OCI-LY7 (cell line): Measurements from ENCODE around the gene GTF2IRD1. TPM values are rescaled to one million over a fixed set of nuclear protein-coding genes. Genes with fewer than 3 reads are reported as not detected.
"Not testable (repeated sequence)": the region's sequence is repeated elsewhere in the genome, so short reads cannot be mapped to it uniquely, and the experiment has no call there.

ENCODE experiments used
- BruUV-seq: library from RNA; stranded (reverse); fragments of 400-500 nt; replicated peaks from 2 replicates; lab custom pipeline; 2021; lab: Mats Ljungman, UMichigan
- CTCF ChIA-PET: fragments of 300-600 bp; sonication (Branson Sonifier 250); formaldehyde crosslinking; loops from one replicate; lab custom pipeline; 2022; ENCODE audit warnings: antibody characterized with exemption; ENCODE audit not compliant: unreplicated experiment; lab: Charles Lee
- POLR2A ChIA-PET: fragments of 300-600 bp; sonication (Branson Sonifier 250); formaldehyde crosslinking; loops from one replicate; lab custom pipeline; 2022; ENCODE audit warnings: antibody characterized with exemption; lab: Charles Lee
- DNase-seq: peaks from one replicate; pipeline ENCODE4 v3.0.0-alpha.2; 2015; ENCODE audit warnings: low spot score
- H2AFZ ChIP-seq: fragments of 200-600 bp; sonication (generic), shearing (Covaris generic); 2 replicates; pipeline ENCODE4 v1.6.1; 2014; ENCODE audit warnings: mild to moderate bottlenecking, antibody characterized with exemption, low read length, moderate library complexity
- H3K27ac ChIP-seq: fragments of 200-600 bp; sonication (generic); 2 replicates; pipeline ENCODE4 v1.5.1; 2014; ENCODE audit warnings: mixed run types, low read depth, mild to moderate bottlenecking, moderate library complexity, low read length, inconsistent platforms; ENCODE audit not compliant: poor library complexity, severe bottlenecking
- H3K36me3 ChIP-seq: fragments of 200-600 bp; sonication (generic); 2 replicates; pipeline ENCODE4 v1.6.1; 2014; ENCODE audit warnings: mild to moderate bottlenecking, antibody characterized with exemption, low read length, moderate library complexity, mixed read lengths; ENCODE audit not compliant: insufficient read depth
- H3K4me1 ChIP-seq: fragments of 200-600 bp; sonication (generic); 2 replicates; pipeline ENCODE4 v1.5.1; 2014; ENCODE audit warnings: mild to moderate bottlenecking, low read length; ENCODE audit not compliant: insufficient read depth, poor library complexity, severe bottlenecking
- H3K4me2 ChIP-seq: fragments of 200-600 bp; sonication (generic); 2 replicates; pipeline ENCODE4 v1.6.1; 2014; ENCODE audit warnings: mild to moderate bottlenecking, low read length
- H3K4me3 ChIP-seq: fragments of 200-600 bp; sonication (generic); 2 replicates; pipeline ENCODE4 v1.5.1; 2014; ENCODE audit warnings: mild to moderate bottlenecking, low read depth, low read length; ENCODE audit not compliant: poor library complexity, severe bottlenecking
- H3K79me2 ChIP-seq: fragments of 200-600 bp; sonication (generic); 2 replicates; pipeline ENCODE4 v1.6.1; 2016; ENCODE audit warnings: low read depth, mild to moderate bottlenecking, low read length, moderate library complexity, mixed read lengths; ENCODE audit not compliant: insufficient read depth
- H3K9me2 ChIP-seq: fragments of 200-600 bp; sonication (generic); 2 replicates; pipeline ENCODE4 v1.6.1; 2016; ENCODE audit warnings: mild to moderate bottlenecking, low read length, mixed read lengths; ENCODE audit not compliant: insufficient read depth
- H3K9me3 ChIP-seq: fragments of 200-600 bp; sonication (generic); 2 replicates; pipeline ENCODE4 v1.6.1; 2014; ENCODE audit warnings: mild to moderate bottlenecking, mixed run types, low read length, mixed read lengths
- H4K20me1 ChIP-seq: fragments of 200-600 bp; sonication (generic); 2 replicates; pipeline ENCODE4 v1.6.1; 2014; ENCODE audit warnings: mild to moderate bottlenecking, antibody characterized with exemption, low read length, moderate library complexity, mixed read lengths; ENCODE audit not compliant: insufficient read depth
- EZH2phosphoT487 ChIP-seq: fragments of 200-600 bp; sonication (generic); IDR thresholded peaks from 2 replicates; pipeline ENCODE4 v1.6.1; 2018; ENCODE audit warnings: low read depth, borderline replicate concordance, mild to moderate bottlenecking, mixed run types, antibody characterized with exemption, low read length, moderate library complexity, mixed read lengths
- intact Hi-C: fragments of 100-400 bp; cut with micrococcal nuclease; formaldehyde crosslinking; loops from one replicate; pipeline ENCODE4 v1.10.0; 2022; ENCODE audit not compliant: unreplicated experiment
- total RNA-seq, 2 experiments: library from RNA; depleted of rRNA in 1 of 2; stranded (reverse); fragments of >200 nt in 1 of 2; shearing (Covaris generic) in 1 of 2; gene quantifications; 2 replicates each; pipeline ENCODE4 v1.2.3, GENCODE V29; 2014 to 2022
- TF ChIP-seq, protein P1 (sequence below): fragments of 200-600 bp; sonication (generic); conservative IDR thresholded peaks from 2 replicates; pipeline ENCODE4 v1.5.1; 2014; ENCODE audit warnings: mild to moderate bottlenecking, antibody characterized with exemption, low read length, moderate library complexity, mixed read lengths

Gene GTF2IRD1
- total RNA-seq, 2 experiments from 2014 or later: 4.4 to 34.3 TPM

DNA sequence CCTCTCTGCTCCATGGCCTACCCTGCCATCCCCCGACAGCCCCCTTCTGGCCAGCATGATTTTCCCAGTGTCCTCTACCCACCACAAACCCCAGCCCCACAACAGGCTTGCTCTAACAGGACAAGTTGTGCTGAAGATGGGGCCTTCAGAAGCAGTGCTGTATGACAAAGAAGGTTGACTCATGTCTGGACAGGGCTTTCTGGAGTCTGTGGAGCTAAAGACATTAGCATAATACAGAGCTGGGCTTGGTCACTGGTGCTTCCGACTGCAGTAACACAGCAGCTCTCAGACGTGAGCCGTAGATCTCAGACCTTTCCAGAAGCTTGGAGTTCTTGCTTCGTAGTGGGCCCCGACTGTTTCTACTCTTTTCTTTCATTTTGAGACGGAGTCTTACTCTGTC is 100.5 kb downstream of the GTF2IRD1 start:
- no TSS peak for BruUV-seq
- DNase-seq: no peak
- H3K9me3 ChIP-seq: no peaks in the 10 kb centered on the region
- H3K9me2 ChIP-seq: no peaks in the 10 kb centered on the region
- CTCF ChIA-PET: interaction anchor here (1.0 kb wide), 1 partner anchor 143 kb away, joined by 7 read pairs; no protein-coding TSS in a partner anchor
- no peaks in the 10 kb centered on the region for H3K79me2 ChIP-seq
- H3K4me1 ChIP-seq: no peaks in the 10 kb centered on the region
- H4K20me1 ChIP-seq: no peaks in the 10 kb centered on the region
- no peak overlapping the region for H2AFZ ChIP-seq
- POLR2A ChIA-PET: interaction anchor here (0.7 kb wide), 1 partner anchor 24 kb away, joined by 3 read pairs; no protein-coding TSS in a partner anchor
- no peaks in the 10 kb centered on the region for H3K36me3 ChIP-seq
- intact Hi-C loops: no loop called here
- no peak overlapping the region for H3K4me3 ChIP-seq
- no peak overlapping the region for H3K27ac ChIP-seq
- TF ChIP-seq, protein P1, sequence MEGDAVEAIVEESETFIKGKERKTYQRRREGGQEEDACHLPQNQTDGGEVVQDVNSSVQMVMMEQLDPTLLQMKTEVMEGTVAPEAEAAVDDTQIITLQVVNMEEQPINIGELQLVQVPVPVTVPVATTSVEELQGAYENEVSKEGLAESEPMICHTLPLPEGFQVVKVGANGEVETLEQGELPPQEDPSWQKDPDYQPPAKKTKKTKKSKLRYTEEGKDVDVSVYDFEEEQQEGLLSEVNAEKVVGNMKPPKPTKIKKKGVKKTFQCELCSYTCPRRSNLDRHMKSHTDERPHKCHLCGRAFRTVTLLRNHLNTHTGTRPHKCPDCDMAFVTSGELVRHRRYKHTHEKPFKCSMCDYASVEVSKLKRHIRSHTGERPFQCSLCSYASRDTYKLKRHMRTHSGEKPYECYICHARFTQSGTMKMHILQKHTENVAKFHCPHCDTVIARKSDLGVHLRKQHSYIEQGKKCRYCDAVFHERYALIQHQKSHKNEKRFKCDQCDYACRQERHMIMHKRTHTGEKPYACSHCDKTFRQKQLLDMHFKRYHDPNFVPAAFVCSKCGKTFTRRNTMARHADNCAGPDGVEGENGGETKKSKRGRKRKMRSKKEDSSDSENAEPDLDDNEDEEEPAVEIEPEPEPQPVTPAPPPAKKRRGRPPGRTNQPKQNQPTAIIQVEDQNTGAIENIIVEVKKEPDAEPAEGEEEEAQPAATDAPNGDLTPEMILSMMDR: no peak
- no peak for TF ChIP-seq EZH2phosphoT487
- no peak overlapping the region for H3K4me2 ChIP-seq

DNA sequence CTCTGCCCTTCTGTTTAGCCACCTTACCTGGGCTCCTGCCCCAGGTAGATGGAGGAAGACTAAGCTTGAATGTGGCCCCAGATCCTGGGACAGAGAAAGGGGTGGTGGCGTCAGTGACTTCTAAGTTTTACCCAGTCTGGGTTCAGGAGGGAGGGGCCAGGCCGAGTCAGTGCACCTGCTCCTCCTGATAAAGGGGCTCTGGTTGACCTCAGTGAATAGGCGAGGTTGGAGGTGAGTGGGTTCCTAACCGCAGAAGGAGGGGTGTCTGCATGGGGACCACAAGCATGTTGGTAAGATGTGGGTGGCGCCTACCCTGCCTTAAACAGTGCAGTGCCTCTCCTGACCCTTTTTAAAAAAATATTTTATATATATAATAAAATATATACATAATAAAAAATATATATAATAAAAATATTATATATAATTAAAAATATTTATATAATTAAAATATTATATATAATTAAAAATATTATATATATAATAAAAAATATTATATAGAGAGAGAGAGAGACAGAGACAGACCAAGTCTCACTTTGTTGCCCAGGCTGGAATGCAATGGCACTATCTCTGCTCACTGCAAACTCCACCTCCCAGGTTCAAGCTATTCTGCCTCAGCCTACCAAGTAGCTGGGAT is 106.5 kb downstream of the GTF2IRD1 start:
- intact Hi-C loops: no loop called here
- Histone ChIP-seq H3K4me2 (no peak overlapping the region), H3K4me1 (no peaks in the 10 kb centered on the region), H3K79me2 (no peaks in the 10 kb centered on the region), H3K9me2 (no peaks in the 10 kb centered on the region), H3K4me3 (no peak overlapping the region), H3K9me3 (no peaks in the 10 kb centered on the region), H3K36me3 (no peaks in the 10 kb centered on the region), H4K20me1 (no peaks in the 10 kb centered on the region), H2AFZ (no peak overlapping the region), H3K27ac (no peak overlapping the region)
- DNase-seq: no peak
- CTCF ChIA-PET: no interaction called here
- no TSS peak for BruUV-seq
- no peak for TF ChIP-seq EZH2phosphoT487
- TF ChIP-seq, protein P1: no peak
- POLR2A ChIA-PET: interaction anchor here (0.6 kb wide), 1 partner anchor 13 kb away, joined by 3 read pairs; no protein-coding TSS in a partner anchor

DNA sequence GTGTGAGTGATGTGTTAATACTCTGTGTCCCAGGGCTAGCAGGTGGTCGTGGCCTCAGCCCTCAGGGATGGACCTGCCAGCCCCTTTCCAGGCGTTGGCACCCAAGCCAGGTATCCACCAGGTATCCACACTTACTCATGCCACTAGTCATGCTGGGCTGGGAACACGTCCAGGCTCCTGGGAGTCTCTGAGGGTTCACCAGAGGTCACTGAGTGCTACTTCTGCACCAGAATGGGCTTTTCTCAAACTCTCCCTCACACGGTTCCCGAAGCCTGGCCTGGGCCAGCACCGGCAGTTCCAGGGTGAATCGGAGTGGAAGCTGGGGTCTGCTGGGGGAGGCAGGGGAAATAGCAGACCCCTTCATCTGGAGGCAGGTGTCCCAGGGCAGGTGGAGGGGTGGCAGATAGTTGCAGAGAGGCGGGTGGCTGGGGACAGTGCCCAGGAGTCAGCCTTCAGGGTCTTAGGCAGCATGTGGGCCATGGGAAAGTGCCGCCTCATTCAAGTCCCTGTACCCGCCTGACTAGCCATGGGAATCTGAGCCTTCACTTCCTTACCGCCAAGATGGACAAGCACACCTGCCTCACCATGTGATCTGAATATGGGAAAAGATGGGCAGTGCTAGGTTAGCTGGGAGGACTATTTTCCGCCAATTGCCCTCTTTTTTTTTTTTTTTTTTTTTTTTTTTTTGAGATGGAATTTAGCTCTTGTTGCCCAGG is 108.3 kb downstream of the GTF2IRD1 start:
- Histone ChIP-seq H3K36me3 (no peaks in the 10 kb centered on the region), H3K4me3 (no peak overlapping the region), H3K27ac (no peak overlapping the region), H3K79me2 (no peaks in the 10 kb centered on the region), H3K9me2 (no peaks in the 10 kb centered on the region), H3K4me1 (no peaks in the 10 kb centered on the region), H3K4me2 (no peak overlapping the region), H3K9me3 (no peaks in the 10 kb centered on the region), H4K20me1 (no peaks in the 10 kb centered on the region), H2AFZ (no peak overlapping the region)
- POLR2A ChIA-PET: no interaction called here
- DNase-seq: no peak
- intact Hi-C loops: no loop called here
- CTCF ChIA-PET: no interaction called here
- TF ChIP-seq, protein P1: no peak
- no peak for TF ChIP-seq EZH2phosphoT487
- BruUV-seq: no TSS peak

DNA sequence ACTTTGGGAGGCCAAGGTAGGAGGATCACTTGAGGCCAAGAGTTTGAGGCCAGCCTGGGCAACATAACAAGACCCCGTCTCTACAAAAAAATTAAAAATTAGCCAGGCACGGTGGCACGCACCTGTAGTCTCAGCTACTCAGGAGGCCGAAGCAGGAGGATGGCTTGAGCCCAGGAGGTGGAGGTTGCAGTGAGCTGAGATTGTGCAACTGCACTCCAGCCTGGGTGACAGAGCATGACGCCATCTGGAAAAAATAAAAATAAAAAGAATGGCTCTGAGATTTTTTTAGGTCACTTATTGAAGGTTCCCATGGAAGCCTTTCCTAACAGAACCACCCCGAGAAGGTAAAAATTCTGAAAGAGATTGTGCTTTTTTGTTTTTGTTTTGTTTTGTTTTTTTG is 109.9 kb downstream of the GTF2IRD1 start:
- BruUV-seq, DNase-seq, intact Hi-C loops, H3K27ac ChIP-seq, CTCF ChIA-PET, H4K20me1 ChIP-seq, H3K9me2 ChIP-seq, H2AFZ ChIP-seq, H3K4me2 ChIP-seq, H3K79me2 ChIP-seq, H3K9me3 ChIP-seq, H3K36me3 ChIP-seq, H3K4me3 ChIP-seq, H3K4me1 ChIP-seq, POLR2A ChIA-PET: not testable (repeated sequence)
